ENCODE measurements around the gene SEPTIN2.

- TF ChIP-seq REST (IDR thresholded peaks at IDR 0.05; ENCODE audit: low read depth) (no peak), USF1 (IDR thresholded peaks at IDR 0.05) (no peak), FOXM1 (IDR thresholded peaks at IDR 0.05; ENCODE audit: borderline replicate concordance, low read depth) (no peak), TEAD4 (IDR thresholded peaks at IDR 0.05) (no peak)
These were observed 39.8 kb upstream of the SEPTIN2 start for GRCh38 chr2:241275910-241276309.

Data from Ishikawa (cell line).